Right lobe of liver (tissue), 4 donors: Measurements from ENCODE around the gene EVA1C.

ENCODE experiments used
- POLR2A ChIP-seq: fragments of 450-650 bp; IDR thresholded peaks from one replicate; pipeline ENCODE4 v1.6.1; 2017; ENCODE audit warnings: antibody characterized with exemption, mild to moderate bottlenecking
- TF ChIP-seq, protein P1 (sequence below), 4 donors: fragments of 200-600 bp in 3 of 4; fragments of 450-650 bp in 1 of 4; IDR thresholded peaks; one replicate each; pipeline versions ENCODE4 v1.5.1 to v1.8.0; 2016 to 2022; ENCODE audit warnings: antibody characterized with exemption in 4 of 4, mild to moderate bottlenecking in 2 of 4
- donor health status: DM: no; HTN: no; CAD: no.
- donor health status: DM: no; HTN: no; CAD: no.
- donor health status: DM: no; HTN: yes; CAD: no.

DNA sequence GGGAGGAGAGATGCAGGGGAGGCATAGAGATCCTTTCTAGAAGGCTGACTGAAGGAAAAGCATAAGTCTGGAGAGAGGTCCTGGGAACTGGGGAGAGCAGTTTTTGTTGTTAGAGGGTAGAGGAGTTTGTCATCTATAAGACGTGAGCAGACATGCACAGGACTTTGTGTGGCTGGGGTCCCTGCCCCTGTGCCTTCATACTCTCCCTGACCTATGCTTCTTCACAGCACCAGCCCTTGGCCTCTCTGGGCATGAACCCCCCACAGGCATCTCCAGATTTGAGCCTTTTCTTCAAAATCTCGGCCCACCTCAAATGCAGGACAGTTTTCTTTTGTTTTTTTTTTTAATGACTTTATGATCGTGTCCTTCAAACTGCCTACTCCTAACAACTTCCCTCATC, 79.9 kb downstream of the EVA1C start:
- TF ChIP-seq, protein P1, sequence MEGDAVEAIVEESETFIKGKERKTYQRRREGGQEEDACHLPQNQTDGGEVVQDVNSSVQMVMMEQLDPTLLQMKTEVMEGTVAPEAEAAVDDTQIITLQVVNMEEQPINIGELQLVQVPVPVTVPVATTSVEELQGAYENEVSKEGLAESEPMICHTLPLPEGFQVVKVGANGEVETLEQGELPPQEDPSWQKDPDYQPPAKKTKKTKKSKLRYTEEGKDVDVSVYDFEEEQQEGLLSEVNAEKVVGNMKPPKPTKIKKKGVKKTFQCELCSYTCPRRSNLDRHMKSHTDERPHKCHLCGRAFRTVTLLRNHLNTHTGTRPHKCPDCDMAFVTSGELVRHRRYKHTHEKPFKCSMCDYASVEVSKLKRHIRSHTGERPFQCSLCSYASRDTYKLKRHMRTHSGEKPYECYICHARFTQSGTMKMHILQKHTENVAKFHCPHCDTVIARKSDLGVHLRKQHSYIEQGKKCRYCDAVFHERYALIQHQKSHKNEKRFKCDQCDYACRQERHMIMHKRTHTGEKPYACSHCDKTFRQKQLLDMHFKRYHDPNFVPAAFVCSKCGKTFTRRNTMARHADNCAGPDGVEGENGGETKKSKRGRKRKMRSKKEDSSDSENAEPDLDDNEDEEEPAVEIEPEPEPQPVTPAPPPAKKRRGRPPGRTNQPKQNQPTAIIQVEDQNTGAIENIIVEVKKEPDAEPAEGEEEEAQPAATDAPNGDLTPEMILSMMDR (IDR thresholded peaks at IDR 0.05), result no peak
- TF ChIP-seq POLR2A, result no peak
